ENCODE results near the gene FXYD7. TPM values are rescaled to one million over a fixed set of nuclear protein-coding genes. Genes with fewer than 3 reads are reported as not detected.
"Not testable (repeated sequence)": the region's sequence is repeated elsewhere in the genome, so short reads cannot be mapped to it uniquely, and the experiment has no call there.

Gene FXYD7, protein sequence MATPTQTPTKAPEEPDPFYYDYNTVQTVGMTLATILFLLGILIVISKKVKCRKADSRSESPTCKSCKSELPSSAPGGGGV
- polyA plus RNA-seq (ENCODE audit: insufficient read length), result 0.65 TPM

GRCh38 chr19:35143231-35143715 is at the start of gene FXYD7:
TSS of gene FXYD7 (plus strand) at chr19:35143255. CDS start at chr19:35143334, 79 bp downstream.
- DNase-seq, result no peak

GRCh38 chr19:35093430-35093829 is 49.6 kb upstream of the FXYD7 start:
- no peak for DNase-seq

DNA sequence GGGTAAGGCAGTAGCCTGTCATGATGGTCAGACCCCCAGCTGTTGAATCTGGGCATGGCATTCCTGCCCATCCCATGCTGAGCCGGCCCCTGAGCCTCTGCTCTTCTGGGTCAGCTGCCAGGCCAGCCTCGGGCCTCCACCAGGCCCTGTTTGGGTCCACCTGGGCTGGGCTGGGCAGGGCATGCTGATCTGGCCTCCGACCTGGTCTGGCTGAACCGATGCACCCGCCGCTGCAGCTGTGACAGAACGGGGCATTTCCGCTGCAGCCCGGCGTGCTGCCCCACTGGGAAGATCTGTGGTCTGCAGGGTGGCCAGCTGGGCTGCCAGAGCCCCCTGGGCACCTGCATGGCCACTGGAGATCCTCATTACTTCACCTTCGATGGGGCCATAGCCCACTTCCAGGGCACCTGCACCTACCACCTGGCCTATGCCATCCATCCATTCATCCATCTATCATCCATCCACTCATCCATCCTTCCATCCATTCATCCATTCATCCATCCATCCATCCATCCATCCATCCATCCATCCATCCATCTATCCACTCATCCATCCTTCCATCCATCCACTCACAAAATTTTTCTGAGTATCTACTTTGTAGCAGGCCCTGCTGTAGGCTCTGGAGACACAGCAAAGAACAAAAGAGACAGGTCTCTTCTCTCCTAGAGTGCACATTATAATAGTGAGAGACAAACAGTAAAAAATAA is 49.0 kb upstream of the FXYD7 start:
- no peak for DNase-seq

DNA sequence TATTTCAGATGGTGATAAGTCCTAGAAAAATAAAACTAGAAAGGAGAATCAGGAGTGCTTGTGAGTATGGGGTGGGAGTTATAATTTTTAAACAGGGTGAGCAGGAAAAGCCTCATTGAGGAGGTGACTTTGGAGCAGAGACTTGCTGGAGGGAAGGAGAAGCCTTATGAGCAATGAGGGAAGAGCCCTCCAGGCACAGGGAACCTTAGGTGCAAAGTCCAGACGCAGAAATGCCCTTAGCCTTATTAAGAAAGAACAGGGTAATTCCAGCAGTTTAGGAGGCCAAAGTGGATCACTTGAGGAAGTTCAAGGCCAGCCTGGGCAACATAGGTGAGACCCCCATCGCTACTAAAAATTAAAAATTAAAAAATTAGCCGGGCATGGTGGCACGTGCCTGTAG is 48.4 kb upstream of the FXYD7 start:
- DNase-seq, result no peak

DNA sequence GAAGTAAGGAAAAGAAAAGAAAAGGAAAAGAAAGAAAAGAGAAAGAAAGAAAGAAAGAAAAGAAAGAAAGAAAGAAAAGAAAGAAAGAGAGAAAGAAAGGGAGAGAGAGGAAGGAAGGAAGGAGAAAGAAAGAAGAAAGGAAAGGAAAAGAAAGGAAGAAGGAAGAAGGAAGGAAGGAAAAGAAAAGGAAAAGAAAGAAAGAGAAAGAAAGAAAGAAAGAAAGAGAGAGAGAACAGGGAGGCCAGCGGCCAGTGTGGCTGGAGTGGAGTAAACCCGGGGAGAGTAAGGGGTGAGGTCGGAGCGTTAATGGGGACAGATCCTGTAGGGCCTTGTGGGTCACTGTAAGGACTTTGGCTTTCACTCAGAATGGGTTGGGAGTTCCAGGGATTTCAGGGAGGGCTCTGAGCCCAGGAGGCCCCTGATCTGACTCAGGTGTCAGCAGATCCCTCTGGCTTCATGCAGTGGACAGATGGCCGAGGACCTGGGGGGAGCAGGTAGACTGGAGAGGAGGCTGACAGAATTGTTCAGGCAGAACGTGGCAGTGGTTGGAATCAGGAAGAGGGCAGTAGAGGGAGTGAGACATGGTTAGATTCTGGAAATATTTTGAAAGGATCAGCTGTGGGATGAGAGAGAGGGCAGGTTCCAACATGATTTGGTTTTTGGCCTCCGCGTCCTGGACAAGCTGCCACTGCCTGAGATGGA is 47.2 kb upstream of the FXYD7 start:
- DNase-seq, result no peak

DNA sequence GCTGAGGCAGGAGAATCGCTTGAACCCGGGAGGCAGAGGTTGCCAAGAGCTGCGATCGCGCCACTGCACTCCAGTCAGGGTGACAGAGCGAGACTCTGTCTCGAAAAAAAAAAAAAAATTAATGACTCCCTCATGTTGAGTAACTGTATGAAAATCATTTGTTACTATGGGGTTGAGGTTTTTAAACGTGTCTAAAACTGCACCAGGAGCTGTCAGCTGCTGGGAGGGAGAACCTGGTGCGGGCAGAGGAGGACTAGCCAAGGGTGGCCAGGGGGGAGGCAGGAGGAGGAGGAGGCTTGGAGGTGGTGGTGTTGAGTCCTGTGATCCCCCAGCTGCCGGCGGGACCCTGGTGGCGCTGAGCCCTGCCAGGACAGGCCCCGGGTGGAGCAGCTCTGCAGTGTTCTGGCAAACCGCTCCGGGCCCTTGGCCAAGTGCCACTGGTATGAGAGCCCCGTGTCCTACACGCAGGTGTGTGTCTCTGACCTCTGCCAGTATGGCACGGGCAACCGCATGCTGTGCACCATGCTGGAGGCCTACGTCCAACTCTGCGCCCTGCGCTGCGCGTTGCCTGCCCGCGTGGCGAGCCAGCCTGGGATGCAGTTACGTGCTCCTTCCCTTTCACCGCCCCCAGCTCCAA is 44.5 kb upstream of the FXYD7 start:
- DNase-seq, result no peak

DNA sequence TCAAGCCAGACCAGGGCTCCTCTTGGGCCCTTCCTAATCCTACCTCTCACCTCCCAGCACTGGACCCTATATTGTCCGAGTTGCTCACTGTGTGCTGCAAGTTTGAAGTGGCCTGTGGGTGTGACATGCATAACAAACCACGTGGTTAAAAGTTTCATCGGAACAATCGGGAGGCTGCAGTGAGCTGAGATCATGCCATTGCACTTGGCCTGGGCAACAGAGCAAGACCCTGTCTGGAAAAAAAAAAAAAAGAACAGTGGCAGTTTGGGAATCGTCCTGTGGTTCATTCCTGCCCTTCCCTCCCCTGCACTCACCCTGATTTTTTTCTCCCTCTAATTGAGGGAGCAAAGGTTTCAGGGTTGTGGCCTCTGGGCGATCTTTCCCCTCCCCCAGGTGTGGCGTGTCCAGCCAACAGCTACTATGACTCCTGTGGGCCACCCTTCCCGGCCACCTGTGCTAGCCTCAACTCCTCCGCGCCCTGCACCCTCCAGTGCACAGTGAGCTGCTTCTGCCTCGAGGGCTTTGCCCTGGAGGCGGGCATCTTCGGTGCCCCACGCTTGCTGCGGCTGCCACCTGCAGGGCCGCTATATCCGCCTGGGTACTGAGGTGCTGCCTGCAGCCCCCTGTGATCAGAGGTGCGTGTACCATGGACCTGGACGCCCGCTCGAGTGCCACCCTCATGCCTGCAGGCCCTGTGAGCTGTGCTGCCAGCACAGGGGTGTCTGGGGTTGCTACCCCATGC is 43.7 kb upstream of the FXYD7 start:
- DNase-seq, result no peak

DNA sequence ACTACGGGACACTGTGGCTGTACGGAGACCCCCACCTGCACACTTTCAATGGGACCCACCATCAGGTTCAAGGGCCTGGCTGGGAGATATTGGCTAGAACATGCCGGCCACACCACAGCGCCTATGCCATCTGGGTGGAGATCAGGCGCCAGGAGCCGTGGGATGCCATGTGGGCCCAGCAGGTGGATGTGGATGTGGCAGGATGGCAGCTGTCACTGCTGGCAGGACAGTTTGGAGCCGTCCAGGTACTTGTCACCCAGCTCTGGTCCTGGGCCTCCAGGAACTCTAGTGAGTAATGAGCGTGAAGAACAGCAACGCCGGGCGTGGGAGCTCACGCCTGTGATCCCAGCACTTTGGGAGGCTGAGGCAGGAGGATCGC is 43.2 kb upstream of the FXYD7 start:
- DNase-seq, result no peak

- DNase-seq, result no peak
Measured at GRCh38 chr19:35100588-35101533, 42.2 kb upstream of the FXYD7 start.

- not testable (repeated sequence) for DNase-seq
Measured at GRCh38 chr19:35101949-35102348, 41.1 kb upstream of the FXYD7 start.

GRCh38 chr19:35103614-35104013 is 39.4 kb upstream of the FXYD7 start:
- not testable (repeated sequence) for DNase-seq

GRCh38 chr19:35104361-35104760 is 38.7 kb upstream of the FXYD7 start:
- DNase-seq, result no peak

GRCh38 chr19:35105047-35105410 is 38.0 kb upstream of the FXYD7 start:
- no peak for DNase-seq

GRCh38 chr19:35105411-35106290 is 37.4 kb upstream of the FXYD7 start:
- DNase-seq, result no peak

- DNase-seq, result no peak
Measured at GRCh38 chr19:35106291-35106583, 36.8 kb upstream of the FXYD7 start.

DNA sequence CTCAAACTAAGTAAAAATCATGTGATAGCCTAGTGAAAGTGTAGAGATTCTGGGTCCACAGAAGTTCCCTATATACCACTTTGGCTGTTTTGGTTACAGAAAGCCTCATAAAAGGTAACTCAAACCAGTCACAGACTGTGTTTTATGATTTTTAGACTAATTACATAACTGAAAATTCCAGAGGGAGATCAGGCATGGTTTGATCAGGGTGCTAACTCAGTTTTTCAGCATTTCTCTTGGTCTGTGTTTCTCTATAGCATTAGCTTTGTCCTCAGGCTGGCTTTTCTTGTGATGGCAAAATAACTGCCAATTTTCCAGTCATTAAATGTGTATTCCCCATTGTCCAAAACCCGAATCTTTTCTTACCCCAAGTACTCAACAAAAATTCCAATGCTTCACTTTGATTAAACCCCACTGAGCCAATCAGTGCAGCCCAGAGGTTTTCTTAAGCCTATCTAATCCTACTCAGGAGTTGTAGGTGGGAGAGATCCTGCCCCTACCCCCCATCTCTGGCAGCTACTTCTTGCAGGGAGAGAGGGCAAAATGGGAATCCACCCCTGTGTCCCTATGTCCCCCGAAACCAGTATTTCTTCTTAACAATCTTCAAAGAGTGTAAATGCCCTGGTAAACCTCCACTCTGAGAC is 36.0 kb upstream of the FXYD7 start:
- DNase-seq, result no peak

GRCh38 chr19:35107545-35107944 is 35.5 kb upstream of the FXYD7 start:
- DNase-seq, result no peak

DNA sequence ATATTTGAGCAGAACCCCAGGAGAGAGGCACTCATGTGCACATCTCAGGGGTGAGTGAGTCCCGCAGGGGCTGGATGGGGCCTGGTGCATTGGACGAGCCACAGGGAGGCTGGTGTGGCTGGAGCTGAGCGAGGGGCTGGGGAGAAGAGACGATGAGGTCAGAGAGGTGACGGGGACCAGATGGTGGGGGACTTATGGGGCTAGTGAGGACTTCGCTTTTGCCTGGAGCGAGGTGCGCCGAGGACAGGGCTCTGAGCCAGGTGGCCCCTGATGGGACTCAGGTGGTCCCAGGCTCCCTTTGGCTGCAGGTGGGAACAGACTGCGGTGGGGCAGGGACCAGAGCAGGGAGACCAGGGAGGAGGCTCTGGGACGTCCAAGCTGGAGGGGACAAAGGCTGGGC is 34.3 kb upstream of the FXYD7 start:
- no peak for DNase-seq

- DNase-seq, result no peak
Measured at GRCh38 chr19:35109395-35110112, 33.5 kb upstream of the FXYD7 start.

- no peak for DNase-seq
Measured at GRCh38 chr19:35110974-35111373, 32.1 kb upstream of the FXYD7 start.

Data from hindlimb muscle (tissue), 1 donor.